CD14-positive monocyte (primary cell): ENCODE measurements around the gene PRSS27. TPM values are rescaled to one million over a fixed set of nuclear protein-coding genes. Genes with fewer than 3 reads are reported as not detected.
A peak's percentile ranks its signal among the peaks of the same experiment; 100 is the strongest.

Experiments used
- DNase-seq, 3 donors: peaks; one replicate each; pipeline ENCODE4 v3.0.0-alpha.2; 2011 to 2022
- H2AFZ ChIP-seq: 2 replicates; pipeline ENCODE4 v1.6.0; 2012; ENCODE audit warnings: mild to moderate bottlenecking, low read depth, low read length, inconsistent platforms; ENCODE audit not compliant: insufficient read depth, poor library complexity, severe bottlenecking
- H3K27ac ChIP-seq, 2 donors: 1 replicate in 1 of 2; 2 replicates in 1 of 2; pipeline ENCODE4 v1.5.1; 2012 to 2013; ENCODE audit warnings: low read length in 2 of 2, control low read depth in 1 of 2, inconsistent platforms in 1 of 2, low read depth in 1 of 2, mild to moderate bottlenecking in 1 of 2
- H3K27me3 ChIP-seq, 2 donors: one replicate each; pipeline versions ENCODE4 v1.6.0 to v1.6.1; 2011 to 2013; ENCODE audit warnings: low read length in 2 of 2; ENCODE audit not compliant: control insufficient read depth in 2 of 2, insufficient read depth in 2 of 2
- H3K36me3 ChIP-seq, 2 donors: replicated peaks in 1 of 2; 1 replicate in 1 of 2; 2 replicates in 1 of 2; pipeline versions ENCODE4 v1.5.1 to v1.6.1; 2012 to 2013; ENCODE audit warnings: low read length in 2 of 2, control low read depth in 1 of 2, inconsistent platforms in 1 of 2, mild to moderate bottlenecking in 1 of 2; ENCODE audit not compliant: insufficient read depth in 2 of 2, control insufficient read depth in 1 of 2
- H3K4me1 ChIP-seq, 2 donors: 1 replicate in 1 of 2; 2 replicates in 1 of 2; pipeline versions ENCODE4 v1.5.1 to v1.6.1; 2012 to 2013; ENCODE audit warnings: low read length in 2 of 2, control low read depth in 1 of 2, inconsistent platforms in 1 of 2, mild to moderate bottlenecking in 1 of 2, moderate library complexity in 1 of 2; ENCODE audit not compliant: insufficient read depth in 2 of 2, control insufficient read depth in 1 of 2
- H3K4me2 ChIP-seq: replicated peaks from 2 replicates; pipeline ENCODE3; 2012; ENCODE audit warnings: low read length, moderate library complexity, mild to moderate bottlenecking; ENCODE audit not compliant: poor library complexity, severe bottlenecking; ENCODE audit errors: extremely low read depth
- H3K4me3 ChIP-seq, 3 experiments: fragments of 200-600 bp in 1 of 3; sonication (generic) in 1 of 3; replicated peaks in 1 of 3; 1 replicate in 2 of 3; 2 replicates in 1 of 3; pipeline ENCODE4 v1.5.1; 2011 to 2013; ENCODE audit warnings: low read length in 3 of 3, mild to moderate bottlenecking in 3 of 3, control low read depth in 2 of 3, low read depth in 2 of 3, inconsistent platforms in 1 of 3, moderate library complexity in 1 of 3
- H3K79me2 ChIP-seq: 2 replicates; pipeline ENCODE4 v1.6.0; 2012; ENCODE audit warnings: mild to moderate bottlenecking, control low read depth, inconsistent platforms, low read length, moderate library complexity; ENCODE audit not compliant: insufficient read depth
- H3K9ac ChIP-seq: 2 replicates; pipeline ENCODE4 v1.6.0; 2017; ENCODE audit warnings: low read length, mild to moderate bottlenecking; ENCODE audit not compliant: insufficient read depth, poor library complexity, severe bottlenecking
- H3K9me3 ChIP-seq, 2 donors: replicated peaks in 1 of 2; 1 replicate in 1 of 2; 2 replicates in 1 of 2; pipeline versions ENCODE4 v1.5.1 to v1.6.1; 2012 to 2013; ENCODE audit warnings: low read length in 2 of 2, control low read depth in 1 of 2; ENCODE audit not compliant: control insufficient read depth in 1 of 2, insufficient read depth in 1 of 2
- H4K20me1 ChIP-seq: 2 replicates; pipeline ENCODE4 v1.6.0; 2012; ENCODE audit warnings: mild to moderate bottlenecking, low read length, control low read depth, moderate library complexity; ENCODE audit not compliant: insufficient read depth
- H3K27ac Mint-ChIP-seq, 7 donors: one replicate each; pipeline ENCODE4 v1.8.0; 2020; ENCODE audit warnings: mild to moderate bottlenecking in 7 of 7, mixed read lengths in 7 of 7, moderate library complexity in 6 of 7, inconsistent platforms in 2 of 7
- H3K27me3 Mint-ChIP-seq, 3 donors: one replicate each; pipeline ENCODE4 v1.8.0; 2021 to 2022; ENCODE audit warnings: low read depth in 3 of 3, mild to moderate bottlenecking in 3 of 3, mixed read lengths in 3 of 3, moderate library complexity in 3 of 3, inconsistent platforms in 1 of 3
- H3K36me3 Mint-ChIP-seq, 2 donors: one replicate each; pipeline ENCODE4 v1.8.0; 2020; ENCODE audit warnings: mixed read lengths in 2 of 2, inconsistent platforms in 1 of 2, mild to moderate bottlenecking in 1 of 2
- H3K4me1 Mint-ChIP-seq: one replicate; pipeline ENCODE4 v1.8.0; 2020; ENCODE audit warnings: mild to moderate bottlenecking, mixed read lengths
- H3K4me3 Mint-ChIP-seq, 2 donors: one replicate each; pipeline ENCODE4 v1.8.0; 2020; ENCODE audit warnings: mild to moderate bottlenecking in 2 of 2, mixed read lengths in 2 of 2, moderate library complexity in 1 of 2
- H3K9me3 Mint-ChIP-seq, 7 donors: one replicate each; pipeline ENCODE4 v1.8.0; 2020 to 2022; ENCODE audit warnings: mixed read lengths in 7 of 7, mild to moderate bottlenecking in 6 of 7, moderate library complexity in 6 of 7, inconsistent platforms in 2 of 7
- CTCF ChIP-seq: fragments of 200-600 bp; IDR thresholded peaks from one replicate; pipeline ENCODE4 v1.8.0; 2022; ENCODE audit warnings: antibody characterized with exemption, mild to moderate bottlenecking
- WGBS: methylation state at CpG from one replicate; pipeline ENCODE4 v1.1.5; 2013; ENCODE audit warnings: missing lambda C conversion rate; ENCODE audit not compliant: insufficient coverage; 5-methylcytosine and 5-hydroxymethylcytosine counted together
- intact Hi-C, 2 donors: fragments of 100-400 bp; cut with micrococcal nuclease; formaldehyde crosslinking; loops; one replicate each; pipeline versions ENCODE4 v1.15.0 to v1.15.1; 2023
- polyA plus RNA-seq, 3 donors: library from polyadenylated mRNA; depleted of rRNA in 1 of 3; unstranded in 2 of 3; stranded (reverse) in 1 of 3; fragments of 300-500 nt in 2 of 3; fragments of >200 nt in 1 of 3; fragmentation: Illumina TruSeq in 2 of 3; gene quantifications; 1 replicate in 2 of 3; 2 replicates in 1 of 3; pipeline ENCODE4 v1.2.3, GENCODE V29; 2012 to 2021

Gene PRSS27
- polyA plus RNA-seq, 3 donors = 1.1 TPM; not detected in 2

GRCh38 chr16:2710711-2711231, 9.3 kb downstream of the PRSS27 start:
- Mint-ChIP-seq H3K27me3 (peaks cover 5 to 13% (median 9%) of the 10 kb centered on the region in 3 donors), H3K27ac (peak overlapping the region in 1 of 7 donors; percentile 20), H3K4me3 (no peak overlapping the region), H3K36me3 (peaks cover 17 to 36% of the 10 kb centered on the region in 2 donors), H3K9me3 (peaks cover 0 to 4% (median 0%) of the 10 kb centered on the region in 7 donors), H3K4me1 (no peaks in the 10 kb centered on the region)
- Histone ChIP-seq H4K20me1 (peaks cover 69% of the 10 kb centered on the region), H3K4me3 (no peak overlapping the region), H2AFZ (no peak overlapping the region), H3K4me1 (peaks cover 2 to 5% of the 10 kb centered on the region in 2 donors), H3K27ac (no peak overlapping the region), H3K4me2 (no peak overlapping the region), H3K9ac (no peak overlapping the region), H3K27me3 (peaks cover 0 to 2% of the 10 kb centered on the region in 2 donors), H3K9me3 (no peaks in the 10 kb centered on the region), H3K79me2 (no peaks in the 10 kb centered on the region), H3K36me3 (peaks cover 36 to 47% of the 10 kb centered on the region in 2 donors)
- 88% methylated on average over 11 of the region's 11 CpGs for WGBS
- no peak for TF ChIP-seq CTCF
- intact Hi-C loops = no loop called here
- no peak for DNase-seq

GRCh38 chr16:2710021-2710710, 9.9 kb downstream of the PRSS27 start:
- H2AFZ ChIP-seq = no peak overlapping the region
- H3K27me3 ChIP-seq = peaks cover 0 to 1% of the 10 kb centered on the region in 2 donors
- H3K9me3 Mint-ChIP-seq = peaks cover 0 to 4% (median 0%) of the 10 kb centered on the region in 7 donors
- no peaks in the 10 kb centered on the region for H3K4me1 ChIP-seq
- H3K27me3 Mint-ChIP-seq = peaks cover 5 to 12% (median 7%) of the 10 kb centered on the region in 3 donors
- H3K27ac ChIP-seq = no peak overlapping the region
- H3K9me3 ChIP-seq = no peaks in the 10 kb centered on the region
- H3K36me3 ChIP-seq = peaks cover 42 to 53% of the 10 kb centered on the region in 2 donors
- H3K27ac Mint-ChIP-seq = peak overlapping the region in 1 of 7 donors; percentile 36
- intact Hi-C loops = no loop called here
- no peak overlapping the region for H3K4me3 ChIP-seq
- 78% methylated on average over 20 of the region's 20 CpGs for WGBS
- H3K9ac ChIP-seq = no peak overlapping the region
- TF ChIP-seq CTCF = no peak
- H4K20me1 ChIP-seq = peaks cover 75% of the 10 kb centered on the region
- H3K4me3 Mint-ChIP-seq = no peak overlapping the region
- H3K79me2 ChIP-seq = peaks cover 3% of the 10 kb centered on the region
- no peaks in the 10 kb centered on the region for H3K4me1 Mint-ChIP-seq
- peaks cover 19 to 42% of the 10 kb centered on the region in 2 donors for H3K36me3 Mint-ChIP-seq
- DNase-seq = no peak
- H3K4me2 ChIP-seq = no peak overlapping the region
